HG03066 (cell line): Measurements from ENCODE around the gene HOXC12.

Experiments
- ATAC-seq: cut with Tn5 transposase; IDR thresholded peaks from one replicate; pipeline ENCODE4 v1.9.1; 2021; ENCODE audit warnings: low read depth; ENCODE audit not compliant: unreplicated experiment

HOXC12 gene

GRCh38 chr12:53982648-53983567 is 28.2 kb downstream of the HOXC12 start:
- ATAC-seq = no peak

DNA sequence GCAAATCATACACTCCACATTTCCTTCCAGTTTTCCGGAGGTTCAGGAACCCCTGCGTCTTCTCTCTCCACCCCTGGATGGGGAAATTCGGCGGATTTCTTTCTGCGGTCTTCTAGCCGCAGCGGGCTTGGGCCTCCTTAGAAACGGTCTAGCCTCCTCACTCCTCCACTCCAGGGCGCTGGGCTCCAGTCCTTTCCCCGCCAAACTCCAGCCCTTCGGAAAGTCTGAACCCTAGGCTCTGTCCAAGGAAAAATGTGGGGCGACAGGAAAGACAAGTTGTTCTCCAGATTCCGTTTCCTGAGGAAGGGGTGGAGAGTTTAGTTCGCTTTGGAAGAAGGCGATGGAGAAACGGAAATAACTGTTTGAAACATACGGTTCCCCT is 28.9 kb downstream of the HOXC12 start:
- no peak for ATAC-seq

GRCh38 chr12:53983950-53984572 is 29.4 kb downstream of the HOXC12 start:
- ATAC-seq = no peak

DNA sequence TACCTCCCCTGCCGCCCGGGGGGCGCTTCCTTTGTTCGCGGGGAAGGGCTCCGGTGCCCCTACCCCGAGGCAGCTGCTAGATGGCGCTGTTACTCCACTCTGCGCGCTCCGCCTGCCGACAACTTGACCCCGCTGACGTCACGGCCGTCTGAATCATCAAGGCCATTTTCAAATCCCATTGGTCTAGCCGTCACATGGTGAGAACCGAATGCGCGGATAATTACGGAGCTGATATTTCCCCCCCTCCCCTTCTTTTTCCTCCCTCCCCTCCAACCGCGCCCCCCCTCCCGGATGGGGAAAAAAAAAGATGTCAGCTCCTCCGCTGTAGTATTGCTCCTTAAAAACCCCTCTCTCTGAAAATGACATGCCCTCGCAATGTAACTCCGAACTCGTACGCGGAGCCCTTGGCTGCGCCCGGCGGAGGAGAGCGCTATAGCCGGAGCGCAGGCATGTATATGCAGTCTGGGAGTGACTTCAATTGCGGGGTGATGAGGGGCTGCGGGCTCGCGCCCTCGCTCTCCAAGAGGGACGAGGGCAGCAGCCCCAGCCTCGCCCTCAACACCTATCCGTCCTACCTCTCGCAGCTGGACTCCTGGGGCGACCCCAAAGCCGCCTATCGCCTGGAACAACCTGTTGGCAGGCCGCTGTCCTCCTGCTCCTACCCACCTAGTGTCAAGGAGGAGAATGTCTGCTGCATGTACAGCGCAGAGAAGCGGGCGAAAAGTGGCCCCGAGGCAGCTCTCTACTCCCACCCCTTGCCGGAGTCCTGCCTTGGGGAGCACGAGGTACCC is 30.4 kb downstream of the HOXC12 start, which contains the start of gene HOXC10:
Gene HOXC10, plus strand, starts transcription at position 246 of the 791 bp plus-strand sequence. Its CDS starts 114 bp downstream, at position 360.
- ATAC-seq = peak; percentile 61

GRCh38 chr12:53985692-53985993 is 30.9 kb downstream of the HOXC12 start:
- ATAC-seq = no peak

DNA sequence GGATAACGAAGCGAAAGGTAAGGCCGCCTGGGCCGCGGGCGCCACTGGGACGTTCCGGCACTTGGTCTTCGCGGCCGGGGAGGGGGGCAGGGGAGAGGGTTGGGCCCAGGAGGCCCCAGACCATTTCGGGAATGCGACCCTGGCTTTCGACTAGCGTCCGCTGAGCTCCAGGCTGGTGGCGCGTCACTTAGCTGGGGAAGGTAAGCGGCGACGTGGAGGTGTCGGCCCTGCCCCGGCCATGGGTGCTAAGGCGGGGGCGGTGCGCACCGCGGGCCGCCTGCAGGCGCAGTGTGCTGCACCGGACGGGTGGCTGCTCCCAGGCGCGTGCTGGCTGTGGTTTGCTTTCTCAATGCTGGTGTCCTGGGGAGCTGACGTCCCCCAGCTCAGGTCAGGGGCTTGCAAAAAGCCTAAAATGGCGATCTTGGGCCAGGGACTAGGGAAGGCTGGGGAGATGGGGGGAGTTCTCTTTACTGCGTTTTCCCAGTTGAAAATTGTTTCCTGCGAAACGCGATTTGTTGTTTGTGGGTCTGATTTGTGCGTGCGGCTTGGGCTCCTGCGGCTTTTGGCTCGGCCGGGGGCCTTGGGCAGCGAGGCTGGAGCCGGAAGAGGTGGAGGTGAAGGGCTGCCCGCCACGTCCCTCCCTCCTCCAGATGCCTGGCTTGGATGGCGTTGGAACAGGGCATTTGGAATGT is 31.4 kb downstream of the HOXC12 start:
- ATAC-seq = no peak

- no peak for ATAC-seq
Measured at GRCh38 chr12:53986686-53987483, 32.2 kb downstream of the HOXC12 start.

DNA sequence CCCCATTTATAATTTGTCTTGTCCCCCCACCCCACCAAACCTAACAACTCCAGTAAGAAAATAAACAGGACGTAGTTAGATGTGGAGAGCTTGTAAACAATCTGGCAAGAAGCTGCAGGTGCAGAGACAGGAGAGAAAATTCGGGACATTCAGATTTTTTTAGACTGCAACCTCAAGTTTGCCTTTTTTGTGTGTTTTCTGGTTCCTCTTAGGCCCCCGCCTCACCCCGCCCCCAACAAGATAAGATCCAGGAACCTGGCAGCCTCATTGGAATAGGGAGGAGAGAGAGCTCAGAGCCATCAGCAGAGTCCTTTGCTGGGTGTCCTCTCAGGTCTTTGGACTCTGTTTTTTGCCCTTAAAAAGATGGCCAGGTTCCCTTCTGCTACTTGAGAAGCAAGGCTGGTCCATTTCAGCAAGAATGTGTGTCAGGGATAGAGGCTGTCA is 33.1 kb downstream of the HOXC12 start:
- ATAC-seq = no peak

DNA sequence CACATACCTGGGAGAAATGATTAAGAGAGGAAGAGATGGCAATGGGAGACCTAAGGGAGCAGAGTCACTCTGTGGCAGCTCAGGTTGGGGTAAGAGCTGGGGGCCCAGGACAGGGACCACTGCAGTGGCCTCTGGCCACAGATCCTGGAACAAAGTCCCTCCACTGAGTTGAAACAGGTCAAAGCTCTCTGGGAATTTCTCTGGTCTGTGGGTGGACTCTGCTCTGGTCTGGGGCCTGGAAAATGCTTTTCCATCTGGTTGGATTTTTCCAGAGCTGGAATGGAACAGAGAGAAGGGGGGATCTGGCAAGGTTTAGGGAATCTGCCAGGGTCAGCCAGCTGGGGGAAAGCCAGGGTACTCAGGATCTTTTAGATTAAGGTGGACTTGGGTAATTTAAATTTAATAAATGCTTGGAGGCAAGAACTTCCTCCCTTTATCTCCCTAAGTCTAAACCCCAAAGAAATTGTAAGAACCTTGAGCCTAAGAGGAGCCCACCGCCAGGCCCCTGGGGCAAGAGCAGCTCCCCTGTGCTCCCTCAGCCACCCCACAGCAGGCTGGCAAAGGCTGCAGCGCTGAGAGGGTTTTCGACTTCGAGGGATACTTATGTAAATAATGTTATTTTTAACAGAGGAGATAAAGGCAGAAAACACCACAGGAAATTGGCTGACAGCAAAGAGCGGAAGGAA is 34.0 kb downstream of the HOXC12 start:
- ATAC-seq = no peak

GRCh38 chr12:53989227-53990113 is 34.8 kb downstream of the HOXC12 start:
- no peak for ATAC-seq

DNA sequence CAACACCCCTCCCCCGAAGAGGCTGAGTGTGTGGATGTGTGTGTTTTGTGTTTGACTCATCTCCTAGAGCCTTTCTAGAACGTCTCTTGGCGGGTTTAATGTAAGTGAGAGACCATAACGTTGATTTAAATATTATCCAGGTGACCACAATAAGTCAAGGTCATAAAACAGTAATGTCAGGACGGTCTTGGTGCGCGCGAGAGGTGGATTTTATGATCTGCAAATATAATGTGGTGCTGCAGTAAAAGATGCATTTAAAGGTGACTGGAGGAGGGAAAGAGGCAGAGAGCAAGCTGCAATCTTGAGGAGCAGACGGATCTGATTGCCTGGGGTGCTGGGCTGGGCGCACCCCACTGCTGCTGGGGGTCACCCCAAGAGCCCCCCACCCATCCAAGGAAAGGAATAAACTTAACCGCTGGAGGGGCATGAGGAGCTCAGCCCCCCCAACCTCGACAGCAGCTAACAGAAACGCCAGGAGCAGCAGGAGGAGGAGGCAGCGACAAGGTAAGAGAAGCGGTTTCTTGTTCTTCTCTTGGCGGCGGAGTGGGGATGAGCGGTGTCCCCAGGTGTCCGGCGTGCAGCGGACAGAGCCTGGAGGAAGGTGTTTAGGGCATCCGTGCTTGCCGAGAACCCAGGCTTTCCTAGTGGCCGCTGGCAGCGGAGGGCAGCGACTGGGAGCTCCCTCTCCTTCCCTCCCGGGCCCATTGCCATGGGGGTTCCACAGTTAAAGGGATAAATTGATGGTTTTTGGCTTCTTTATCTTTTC is 35.8 kb downstream of the HOXC12 start:
- no peak for ATAC-seq

GRCh38 chr12:53991077-53991460 is 36.4 kb downstream of the HOXC12 start:
- no peak for ATAC-seq

GRCh38 chr12:53992377-53992889 is 37.7 kb downstream of the HOXC12 start:
- ATAC-seq = no peak

DNA sequence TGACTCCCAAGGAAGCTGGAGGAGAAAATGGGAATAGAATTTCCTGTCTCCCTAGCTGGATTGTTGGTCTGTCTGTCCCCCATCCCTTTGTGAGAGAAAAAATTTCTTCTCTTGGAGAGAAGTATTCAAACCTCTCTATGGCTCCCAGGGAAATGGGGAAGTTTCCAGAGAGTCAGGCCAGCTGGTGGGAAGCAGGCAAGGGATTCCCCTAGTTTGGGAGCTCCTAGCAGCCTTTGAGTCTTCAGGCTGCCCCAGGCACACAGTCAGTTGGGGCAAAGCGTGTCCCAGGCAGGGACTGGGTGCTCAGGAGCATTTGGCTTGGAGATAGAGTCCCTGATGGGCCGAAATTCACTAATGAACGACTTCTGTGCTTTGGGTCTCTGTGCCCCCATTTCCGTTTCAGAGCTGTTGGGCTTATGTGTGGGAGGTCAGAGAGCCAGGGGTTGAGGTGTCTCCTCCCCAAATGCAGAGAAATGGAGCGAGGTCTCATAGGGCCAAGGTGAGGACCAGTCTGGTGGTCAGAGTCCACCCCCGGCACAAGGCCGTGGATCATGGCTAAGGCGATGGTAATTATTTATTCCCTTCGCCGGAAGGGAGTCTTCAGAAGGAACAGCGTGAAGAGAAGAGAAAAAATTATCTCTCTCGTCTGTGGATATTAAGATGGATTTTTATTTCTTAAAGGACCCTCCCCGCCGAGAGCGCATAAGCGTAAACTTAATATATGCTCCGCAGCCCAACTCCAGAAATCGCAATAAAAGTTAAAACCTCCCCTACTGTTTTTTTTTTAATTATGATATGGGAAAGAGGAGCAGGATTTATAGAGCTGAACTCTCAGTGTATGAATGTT is 38.7 kb downstream of the HOXC12 start:
- no peak for ATAC-seq

GRCh38 chr12:53994009-53994263 is 39.2 kb downstream of the HOXC12 start:
- no peak for ATAC-seq

DNA sequence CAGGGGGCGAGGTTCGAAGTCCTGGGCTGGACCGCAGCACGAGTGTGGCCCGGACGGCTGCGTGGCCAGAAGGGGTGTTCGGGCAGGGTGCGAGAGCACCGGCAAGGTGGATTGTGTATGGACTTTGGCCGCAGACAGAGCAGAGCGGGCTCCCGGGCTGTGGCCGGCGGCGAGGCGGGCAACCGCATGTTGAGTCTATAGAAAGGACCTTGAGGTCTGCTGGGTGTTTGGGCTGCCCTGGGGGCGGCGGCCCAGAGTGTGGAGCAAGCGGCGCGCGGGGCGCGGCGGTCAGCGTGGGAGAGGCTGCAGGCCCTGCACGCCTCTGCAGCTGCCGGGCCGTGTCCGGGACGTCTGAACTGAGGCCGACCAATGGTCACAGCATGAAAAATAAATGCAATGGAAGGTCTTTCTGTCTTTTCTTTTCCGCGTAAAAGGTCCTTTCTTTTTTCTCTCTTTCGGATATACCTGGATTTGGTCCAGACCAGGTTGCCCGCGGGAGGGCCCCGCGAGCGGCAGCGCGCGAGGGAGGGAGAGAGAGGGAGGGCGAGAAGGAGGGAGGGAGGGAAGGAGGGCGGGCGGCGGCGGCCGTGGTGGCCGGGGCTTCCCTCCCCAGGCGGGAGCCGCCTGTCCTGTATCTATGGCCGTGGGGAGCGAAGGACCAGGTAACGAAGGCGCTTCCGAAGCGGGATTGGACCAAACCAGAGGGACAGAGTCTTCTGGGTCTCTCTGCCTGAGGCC is 39.7 kb downstream of the HOXC12 start:
- ATAC-seq = no peak
